GM12875 (cell line): Measurements from ENCODE around the gene RAB3IL1.

Source experiments
- H3K4me3 ChIP-seq: one replicate; pipeline ENCODE4 v1.5.1; 2011; ENCODE audit warnings: low read depth, low read length, control low read depth
- CTCF ChIP-seq: IDR thresholded peaks from 2 replicates; pipeline ENCODE4 v1.5.1; 2011; ENCODE audit warnings: low read depth, mild to moderate bottlenecking, control low read depth, inconsistent platforms, low read length, moderate library complexity, borderline replicate concordance; ENCODE audit not compliant: insufficient read depth

RAB3IL1 gene

GRCh38 chr11:61961570-61962212, 44.3 kb upstream of the RAB3IL1 start:
- H3K4me3 ChIP-seq: no peak overlapping the region
- TF ChIP-seq CTCF: no peak

DNA sequence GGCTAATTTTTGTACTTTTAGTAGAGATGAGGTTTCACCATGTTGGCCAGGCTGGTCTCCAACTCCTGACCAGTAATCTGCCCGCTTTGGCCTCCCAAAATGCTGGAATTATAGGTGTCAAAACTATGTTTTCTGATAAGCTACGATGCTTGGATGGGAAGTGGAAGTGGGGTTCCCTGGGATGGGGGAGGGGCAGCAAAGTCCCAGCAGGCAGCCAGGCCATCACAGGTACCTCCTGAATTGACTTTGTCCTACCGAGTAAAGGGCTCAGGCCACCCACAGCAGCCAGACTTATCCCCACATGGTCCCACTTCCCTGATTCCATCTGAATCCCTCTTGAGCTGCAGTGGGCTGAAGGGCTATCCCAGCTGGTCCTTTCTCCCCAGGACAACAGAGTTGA, 43.2 kb upstream of the RAB3IL1 start:
- TF ChIP-seq CTCF: no peak
- no peak overlapping the region for H3K4me3 ChIP-seq

DNA sequence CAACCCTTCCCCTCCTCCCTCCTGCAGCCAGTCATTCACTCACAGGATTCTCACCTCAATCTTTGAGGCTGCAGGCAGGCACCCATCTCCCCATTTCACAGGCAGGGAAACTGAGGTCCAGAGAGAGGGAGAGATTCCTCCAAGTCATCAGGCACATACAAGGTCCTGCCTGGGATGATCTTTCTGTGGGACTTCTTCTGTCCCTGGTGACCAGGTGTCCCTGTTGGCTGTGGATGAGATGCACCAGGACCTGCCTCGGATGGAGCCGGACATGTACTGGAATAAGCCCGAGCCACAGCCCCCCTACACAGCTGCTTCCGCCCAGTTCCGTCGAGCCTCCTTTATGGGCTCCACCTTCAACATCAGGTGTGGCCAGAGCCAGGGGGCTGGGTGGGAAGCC, 42.3 kb upstream of the RAB3IL1 start:
- no peak for TF ChIP-seq CTCF

GRCh38 chr11:61959114-61959513, 41.7 kb upstream of the RAB3IL1 start:
- no peak for TF ChIP-seq CTCF
- no peak overlapping the region for H3K4me3 ChIP-seq

More for the DNA sequence above, 42.3 kb upstream of the RAB3IL1 start:
- H3K4me3 ChIP-seq: no peak overlapping the region

DNA sequence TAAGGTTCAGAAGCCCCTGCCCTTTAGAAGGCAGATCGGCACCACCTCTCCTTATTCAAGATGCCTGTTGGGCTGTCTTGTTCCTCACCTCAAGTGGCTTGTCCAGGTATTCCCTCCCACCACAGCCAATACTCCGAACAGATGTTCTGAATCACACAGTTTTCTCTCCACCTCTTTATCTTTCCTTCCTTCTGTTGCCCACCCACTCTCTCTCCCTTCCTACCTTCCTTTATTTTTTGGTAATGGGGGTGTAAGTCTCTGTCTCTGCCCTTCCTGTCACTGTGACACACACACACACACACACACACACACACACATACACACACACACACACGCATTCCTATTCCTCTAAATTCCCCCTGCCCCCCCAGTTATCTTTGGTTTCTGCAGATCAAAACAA, 41.2 kb upstream of the RAB3IL1 start:
- no peak for TF ChIP-seq CTCF
- no peak overlapping the region for H3K4me3 ChIP-seq

DNA sequence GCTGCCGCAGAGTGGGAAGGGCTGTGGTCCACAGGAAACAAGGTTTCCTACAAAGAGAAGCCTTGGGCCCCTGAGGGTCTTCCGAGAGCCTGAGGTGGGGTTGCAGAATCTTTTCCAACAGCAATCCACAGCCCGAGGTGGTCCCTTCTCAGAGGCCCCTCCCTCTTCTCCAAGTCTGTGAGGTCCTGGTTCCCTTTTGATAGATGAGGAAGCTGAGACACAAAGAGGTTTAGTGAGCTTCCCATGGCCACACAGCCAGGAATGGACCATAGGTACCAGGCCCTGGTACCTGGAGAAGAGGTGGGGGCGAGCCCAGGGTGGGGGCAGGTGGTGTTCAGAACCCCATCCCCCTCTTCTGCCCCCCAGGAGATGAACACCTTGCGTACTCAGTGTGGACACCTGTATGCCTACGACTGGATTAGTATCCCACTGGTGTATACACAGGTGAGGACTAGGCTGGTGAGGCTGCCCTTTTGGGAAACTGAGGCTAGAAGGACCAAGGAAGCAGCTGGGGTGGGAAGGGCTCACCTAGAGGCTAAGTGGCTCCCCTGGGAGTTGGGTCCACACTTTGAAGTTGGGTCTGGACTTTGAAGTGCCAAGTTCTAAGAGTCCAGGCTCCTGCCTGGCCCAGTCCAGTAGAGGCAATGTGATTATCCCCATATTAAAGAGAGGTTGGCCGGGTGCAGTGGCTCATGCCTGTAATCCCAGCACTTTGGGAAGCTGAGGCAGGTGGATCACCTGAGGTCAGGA, 39.8 kb upstream of the RAB3IL1 start:
- no peak for TF ChIP-seq CTCF
- no peak overlapping the region for H3K4me3 ChIP-seq

GRCh38 chr11:61956191-61957020, 39.0 kb upstream of the RAB3IL1 start:
- no peak for TF ChIP-seq CTCF
- H3K4me3 ChIP-seq: no peak overlapping the region
